ENCODE measurements around the gene PCGF1. TPM values are rescaled to one million over a fixed set of nuclear protein-coding genes. Genes with fewer than 3 reads are reported as not detected.

PCGF1 gene
- total and polyA plus RNA-seq, 2 of the 4 experiments (the other 2 are of a cell fraction), result 23.4 to 31.4 TPM

- TF ChIP-seq USF2 (IDR thresholded peaks at IDR 0.05; ENCODE audit: low read depth, low read length) (no peak), RAD21 (IDR thresholded peaks at IDR 0.05; ENCODE audit: low read length) (no peak)
These were observed 18.6 kb downstream of the PCGF1 start (continued) for GRCh38 chr2:74488643-74489481.

- Histone ChIP-seq H3K4me3 (ENCODE audit: insufficient read depth, low read depth, low read length) (no peak overlapping the region), H3K27me3 (ENCODE audit: control insufficient read depth, insufficient read depth, low read length) (no peaks in the 10 kb centered on the region), H3K9me3 (ENCODE audit: control insufficient read depth, insufficient read depth, low read length) (no peaks in the 10 kb centered on the region), H3K4me1 (ENCODE audit: control insufficient read depth, insufficient read depth, low read length) (peaks cover 11% of the 10 kb centered on the region), H2AK9ac (replicated peaks; ENCODE audit: low read depth, low read length, poor library complexity) (no peak overlapping the region), H4K20me1 (ENCODE audit: insufficient read depth, low read length) (peaks cover 3% of the 10 kb centered on the region; the same call in 1 of the 2 replicates), H3K79me1 (ENCODE audit: low read depth in 1 of 2, low read length in 2 of 2) (peaks cover 22 to 57% of the 10 kb centered on the region in 2 experiments), H4K8ac (ENCODE audit: low read depth in 2 of 2, low read length in 2 of 2) (no peak overlapping the region), H3K23ac (ENCODE audit: low read depth, low read length) (no peak overlapping the region), H3K27ac (ENCODE audit: insufficient read depth, low read length) (no peak overlapping the region), H4K5ac (ENCODE audit: low read depth, low read length) (no peak overlapping the region), H3K4me2 (ENCODE audit: low read depth, low read length) (no peak overlapping the region), H2BK5ac (ENCODE audit: low read depth, low read length, poor library complexity, severe bottlenecking) (no peak overlapping the region), H3K18ac (ENCODE audit: low read depth, low read length) (no peak overlapping the region), H2AFZ (replicated peaks; ENCODE audit: low read length, poor library complexity) (no peak overlapping the region), H4K91ac (ENCODE audit: insufficient read depth, low read depth, low read length) (no peak overlapping the region), H3K56ac (ENCODE audit: extremely low read depth, insufficient read depth, low read length) (no peak overlapping the region), H3K14ac (replicated peaks; ENCODE audit: low read depth, low read length) (no peak overlapping the region), H2AK5ac (ENCODE audit: low read depth, low read length) (no peak overlapping the region), H3K36me3 (ENCODE audit: control insufficient read depth, insufficient read depth, low read length) (peaks cover 16% of the 10 kb centered on the region), H3K9me1 (ENCODE audit: insufficient read depth, low read length) (peaks cover 9% of the 10 kb centered on the region; the same call in 1 of the 2 replicates), H3K4ac (ENCODE audit: low read depth, low read length) (no peak overlapping the region), H2BK20ac (ENCODE audit: low read depth, low read length) (no peak overlapping the region), H3K9ac (ENCODE audit: low read depth, low read length) (no peak overlapping the region), H2BK15ac (ENCODE audit: low read depth, low read length) (no peak overlapping the region), H2BK120ac (ENCODE audit: low read depth, low read length) (no peak overlapping the region)
- ChIA-PET CTCF (no interaction called here), POLR2A (ENCODE audit: unreplicated experiment) (no interaction called here)
- intact Hi-C loops (cut with micrococcal nuclease), result no loop called here
- ATAC-seq (ENCODE audit: low read depth) (no peak), DNase-seq (no peak)
- TF ChIP-seq CHD1 (IDR thresholded peaks at IDR 0.05; ENCODE audit: low read depth, low read length) (no peak), RCOR1 (IDR thresholded peaks at IDR 0.05; ENCODE audit: insufficient replicate concordance, low read length) (no peak), FOS (IDR thresholded peaks at IDR 0.05; ENCODE audit: low read depth, low read length) (no peak), SMC3 (IDR thresholded peaks at IDR 0.05; ENCODE audit: low read depth, low read length) (no peak), RAD21 (IDR thresholded peaks at IDR 0.05; ENCODE audit: low read length) (no peak), RFX5 (IDR thresholded peaks at IDR 0.05; ENCODE audit: low read depth, low read length) (no peak), USF2 (IDR thresholded peaks at IDR 0.05; ENCODE audit: low read depth, low read length) (no peak), NFE2L2 (IDR thresholded peaks at IDR 0.05; ENCODE audit: low read depth, low read length) (no peak), POLR2A (IDR thresholded peaks at IDR 0.05; ENCODE audit: low read depth, low read length) (no peak), MAZ (IDR thresholded peaks at IDR 0.05; ENCODE audit: borderline replicate concordance, low read depth, low read length) (no peak)
- dilution Hi-C loops (cut with HindIII; ENCODE audit: low sequenced_read_pairs, unreplicated experiment), result no loop called here
- no TSS peak for BruUV-seq (replicated peaks)
- in situ Hi-C loops (cut with MboI; ENCODE audit: low sequenced_read_pairs), result loop anchor here (25.0 kb wide), 1 partner anchor 376 kb away; no protein-coding TSS in a partner anchor
- 100% methylated on average over 1 of the region's 2 CpGs; no CpG with 5 or more reads in 1 of the 2 experiments for WGBS, 2 experiments (ENCODE audit: extremely low coverage in 2 of 2, insufficient read length in 1 of 2)
These were observed 21.4 kb downstream of the PCGF1 start for GRCh38 chr2:74486141-74486540.
